Measurements from ENCODE around the gene CD99L2.

DNA sequence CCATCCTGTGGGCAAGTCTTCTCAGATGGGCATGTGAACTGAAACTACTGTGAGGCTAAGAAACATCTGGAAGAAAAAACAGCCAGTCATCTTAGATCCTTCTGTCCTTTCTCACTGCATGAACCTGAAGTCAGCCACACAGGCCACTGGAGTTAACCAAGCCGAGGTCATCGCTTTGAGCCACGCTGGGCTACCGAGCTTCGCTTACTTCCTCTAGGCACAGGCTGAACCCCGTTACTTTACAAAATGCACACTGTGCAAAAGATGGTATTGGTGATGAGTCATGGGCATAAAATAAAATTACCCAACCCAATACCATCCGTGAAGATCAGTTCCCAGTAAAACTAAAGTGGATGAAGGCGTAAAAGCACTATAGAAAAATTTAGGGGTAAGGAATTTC lies 119.1 kb downstream of the CD99L2 start:
- TF ChIP-seq, protein P1, sequence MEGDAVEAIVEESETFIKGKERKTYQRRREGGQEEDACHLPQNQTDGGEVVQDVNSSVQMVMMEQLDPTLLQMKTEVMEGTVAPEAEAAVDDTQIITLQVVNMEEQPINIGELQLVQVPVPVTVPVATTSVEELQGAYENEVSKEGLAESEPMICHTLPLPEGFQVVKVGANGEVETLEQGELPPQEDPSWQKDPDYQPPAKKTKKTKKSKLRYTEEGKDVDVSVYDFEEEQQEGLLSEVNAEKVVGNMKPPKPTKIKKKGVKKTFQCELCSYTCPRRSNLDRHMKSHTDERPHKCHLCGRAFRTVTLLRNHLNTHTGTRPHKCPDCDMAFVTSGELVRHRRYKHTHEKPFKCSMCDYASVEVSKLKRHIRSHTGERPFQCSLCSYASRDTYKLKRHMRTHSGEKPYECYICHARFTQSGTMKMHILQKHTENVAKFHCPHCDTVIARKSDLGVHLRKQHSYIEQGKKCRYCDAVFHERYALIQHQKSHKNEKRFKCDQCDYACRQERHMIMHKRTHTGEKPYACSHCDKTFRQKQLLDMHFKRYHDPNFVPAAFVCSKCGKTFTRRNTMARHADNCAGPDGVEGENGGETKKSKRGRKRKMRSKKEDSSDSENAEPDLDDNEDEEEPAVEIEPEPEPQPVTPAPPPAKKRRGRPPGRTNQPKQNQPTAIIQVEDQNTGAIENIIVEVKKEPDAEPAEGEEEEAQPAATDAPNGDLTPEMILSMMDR (IDR thresholded peaks at IDR 0.05; ENCODE audit: control extremely low read depth in 1 of 3, insufficient read depth in 1 of 3, low read depth in 1 of 3, low read length in 3 of 3), result no peak
- TF ChIP-seq POLR2A (IDR thresholded peaks at IDR 0.05; ENCODE audit: control extremely low read depth in 1 of 2, low read depth in 2 of 2, low read length in 2 of 2), result no peak
- TF ChIP-seq RAD21 (IDR thresholded peaks at IDR 0.05 in 1 of 2, conservative IDR thresholded peaks at IDR 0.05 in 1 of 2; ENCODE audit: low read depth in 2 of 2, low read length in 2 of 2), result no peak
- TF ChIP-seq POLR2AphosphoS5 (IDR thresholded peaks at IDR 0.05; ENCODE audit: low read depth, low read length), result no peak
- no peak for TF ChIP-seq SUZ12 (IDR thresholded peaks at IDR 0.05; ENCODE audit: low read length)
- no peak for TF ChIP-seq CHD2 (IDR thresholded peaks at IDR 0.05; ENCODE audit: low read length)
- TF ChIP-seq, protein P2, sequence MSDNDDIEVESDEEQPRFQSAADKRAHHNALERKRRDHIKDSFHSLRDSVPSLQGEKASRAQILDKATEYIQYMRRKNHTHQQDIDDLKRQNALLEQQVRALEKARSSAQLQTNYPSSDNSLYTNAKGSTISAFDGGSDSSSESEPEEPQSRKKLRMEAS (IDR thresholded peaks at IDR 0.05), result no peak
- no peak for TF ChIP-seq SIN3A (conservative IDR thresholded peaks at IDR 0.05 in 1 of 2, IDR thresholded peaks at IDR 0.05 in 1 of 2; ENCODE audit: low read depth in 1 of 2, low read length in 2 of 2)
